SHP77 (cell line): ENCODE measurements around the gene AFAP1L1.

ENCODE experiments used
- DNase-seq, 2 experiments: peaks; one replicate each; lab custom pipeline; 2025; lab: John Stamatoyannopoulos, UW

Gene AFAP1L1

DNA sequence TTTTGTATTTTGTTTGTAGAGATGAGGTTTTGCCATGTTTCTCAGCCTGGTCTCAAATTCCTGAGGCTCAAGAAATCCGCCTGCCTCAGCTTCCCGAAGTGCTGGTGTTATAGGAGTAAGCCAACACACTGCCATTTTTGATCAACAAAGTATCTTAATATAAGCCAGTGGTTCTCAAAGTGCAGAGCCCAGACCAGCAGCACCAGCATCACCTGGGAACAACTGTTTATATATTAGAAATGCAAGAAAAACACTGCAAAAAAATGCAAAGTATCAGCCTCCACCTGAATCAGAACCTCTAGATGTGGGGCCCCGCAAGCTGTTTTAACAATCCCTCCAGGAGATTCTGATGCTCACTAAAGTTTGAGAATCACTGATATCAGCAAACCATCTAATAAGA is 101.3 kb downstream of the AFAP1L1 start:
- DNase-seq, result no peak

DNA sequence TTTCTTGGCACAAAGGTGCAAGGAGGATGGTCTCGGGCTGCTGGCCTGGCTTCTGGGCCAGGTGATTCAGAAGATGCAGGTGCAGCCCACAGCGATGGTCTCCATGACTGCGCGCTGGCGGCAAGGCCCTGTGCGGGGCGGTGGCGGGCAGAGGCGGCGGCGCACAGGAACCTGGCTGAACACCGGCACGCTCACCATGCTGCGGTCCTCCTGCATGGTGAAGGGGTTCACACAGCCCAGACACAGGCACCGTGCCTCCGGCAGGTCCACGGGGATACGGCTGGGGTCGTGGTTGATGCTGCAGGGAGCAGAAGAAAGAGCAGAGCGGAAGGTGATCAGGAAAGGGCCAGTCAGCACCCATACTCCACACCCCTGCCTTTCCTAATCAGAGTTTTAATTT is 102.6 kb downstream of the AFAP1L1 start:
- DNase-seq, result no peak

DNA sequence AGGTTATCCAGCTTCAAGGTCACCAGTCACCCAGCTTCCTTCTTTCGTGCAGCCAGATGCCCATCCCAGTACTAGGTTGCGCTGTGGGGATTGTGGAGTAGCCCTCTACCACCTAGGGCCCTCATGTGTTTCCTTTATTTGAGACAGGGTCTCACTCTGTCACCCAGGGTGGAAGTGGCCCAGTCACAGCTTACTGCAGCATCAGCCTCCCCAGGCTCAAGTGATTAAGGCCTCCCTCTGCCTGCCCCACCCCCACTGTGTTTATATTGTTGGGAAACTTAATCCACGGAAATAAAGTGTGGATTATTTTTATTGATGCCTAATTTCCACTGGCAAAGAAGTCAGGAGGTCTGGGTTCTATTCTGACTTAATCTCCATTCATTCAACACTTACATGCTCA is 103.1 kb downstream of the AFAP1L1 start:
- DNase-seq, result no peak

DNA sequence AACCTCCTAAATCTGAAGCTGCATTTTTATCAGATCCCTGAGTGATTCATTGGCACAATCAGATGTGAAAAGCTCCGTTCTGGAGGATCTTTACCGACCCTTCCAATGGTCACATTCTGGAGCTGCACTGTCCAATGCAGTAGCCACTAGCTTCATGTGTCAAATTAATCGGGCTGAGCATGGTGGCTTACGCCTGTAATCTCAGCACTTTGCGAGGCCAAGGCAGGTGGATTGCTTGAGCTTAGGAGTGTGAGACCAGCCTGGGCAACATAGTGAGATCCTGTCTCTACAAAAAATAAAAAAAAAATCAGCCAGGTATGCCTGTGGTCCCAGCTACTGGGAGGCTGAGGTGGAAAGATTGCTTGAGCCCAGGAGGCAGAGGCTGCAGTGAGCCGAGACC is 103.8 kb downstream of the AFAP1L1 start:
- no peak for DNase-seq

DNA sequence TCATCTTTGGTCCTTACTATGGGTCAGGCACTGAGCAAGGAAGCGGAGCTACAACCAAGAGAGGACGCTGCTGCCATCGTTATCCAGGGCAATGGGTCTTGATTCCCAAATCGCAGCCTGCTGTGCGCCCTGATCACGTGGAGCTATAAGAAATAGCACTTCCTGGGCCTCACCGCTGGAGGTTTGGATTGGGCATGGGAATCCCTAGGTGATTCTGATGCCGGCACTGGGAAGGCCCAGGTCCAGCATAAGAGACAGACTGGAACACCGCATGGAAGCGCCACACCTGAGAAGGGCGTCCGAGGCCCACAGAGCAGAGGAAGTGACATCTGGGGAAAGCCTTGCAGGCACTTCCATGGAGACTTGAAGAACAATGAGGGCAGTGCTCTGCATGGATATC is 104.4 kb downstream of the AFAP1L1 start:
- DNase-seq, result no peak

DNA sequence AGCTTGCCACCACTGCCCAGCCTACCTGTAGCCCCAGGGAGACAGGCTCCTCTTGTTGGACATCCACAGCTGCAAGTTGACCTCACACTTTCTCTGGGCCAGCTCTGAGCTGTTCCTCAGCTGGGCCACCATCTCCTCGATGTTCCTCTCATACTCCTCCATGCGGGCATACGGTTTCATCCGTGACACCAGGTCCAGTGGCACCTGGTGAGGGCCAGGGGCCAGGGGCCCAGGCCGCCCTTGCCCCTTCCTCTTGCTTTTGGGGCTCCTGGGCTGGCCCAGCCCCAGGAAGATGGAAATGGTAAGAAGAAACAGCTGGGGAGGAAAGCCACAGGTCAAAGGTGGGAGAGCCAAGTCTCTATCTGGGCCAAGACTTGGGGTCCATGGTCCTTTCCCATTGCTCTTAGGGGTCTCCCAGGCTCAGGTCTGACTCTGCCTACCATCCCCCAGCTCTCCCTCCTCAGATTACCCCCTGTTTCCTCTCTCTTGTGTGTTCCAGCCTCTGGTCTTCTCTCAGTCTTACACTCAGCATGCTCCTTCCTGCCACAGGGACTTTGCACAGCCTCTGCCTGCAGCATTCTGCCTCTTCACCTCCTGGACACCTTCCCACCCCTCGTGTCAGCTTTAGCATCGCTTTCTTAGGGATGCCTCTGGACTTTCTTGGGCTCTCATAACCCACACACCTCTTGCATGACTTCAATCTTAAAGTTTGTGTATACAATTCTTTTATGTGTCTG is 105.2 kb downstream of the AFAP1L1 start:
- DNase-seq, result no peak

DNA sequence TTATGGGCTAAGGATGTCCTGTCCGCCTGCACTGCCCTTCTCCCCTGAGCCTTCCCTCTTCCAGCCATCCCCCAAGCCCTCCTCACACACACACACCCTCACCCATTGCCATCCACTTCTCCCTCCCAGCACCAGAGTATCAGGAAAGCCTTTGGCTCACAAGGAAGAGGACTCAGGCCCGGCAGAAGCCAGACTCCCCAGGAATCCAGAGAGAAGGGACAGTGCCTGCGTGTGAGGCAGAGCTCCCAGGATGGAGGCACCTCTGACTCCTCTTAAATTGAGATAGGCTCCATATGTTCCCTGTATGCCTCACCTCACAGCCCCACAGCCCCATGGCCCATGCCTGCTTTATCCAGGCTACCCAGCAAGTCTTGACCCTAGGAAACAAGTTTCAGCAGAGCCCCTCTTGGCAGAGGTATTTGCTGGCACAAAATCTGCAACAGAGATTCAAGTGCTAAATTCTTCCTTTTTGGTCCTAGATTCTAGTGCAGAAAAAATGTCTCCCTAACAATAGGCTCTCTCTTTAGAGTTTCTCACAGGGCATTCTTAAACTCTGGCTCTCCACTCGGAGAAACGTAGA is 106.7 kb downstream of the AFAP1L1 start:
- DNase-seq, result no peak

DNA sequence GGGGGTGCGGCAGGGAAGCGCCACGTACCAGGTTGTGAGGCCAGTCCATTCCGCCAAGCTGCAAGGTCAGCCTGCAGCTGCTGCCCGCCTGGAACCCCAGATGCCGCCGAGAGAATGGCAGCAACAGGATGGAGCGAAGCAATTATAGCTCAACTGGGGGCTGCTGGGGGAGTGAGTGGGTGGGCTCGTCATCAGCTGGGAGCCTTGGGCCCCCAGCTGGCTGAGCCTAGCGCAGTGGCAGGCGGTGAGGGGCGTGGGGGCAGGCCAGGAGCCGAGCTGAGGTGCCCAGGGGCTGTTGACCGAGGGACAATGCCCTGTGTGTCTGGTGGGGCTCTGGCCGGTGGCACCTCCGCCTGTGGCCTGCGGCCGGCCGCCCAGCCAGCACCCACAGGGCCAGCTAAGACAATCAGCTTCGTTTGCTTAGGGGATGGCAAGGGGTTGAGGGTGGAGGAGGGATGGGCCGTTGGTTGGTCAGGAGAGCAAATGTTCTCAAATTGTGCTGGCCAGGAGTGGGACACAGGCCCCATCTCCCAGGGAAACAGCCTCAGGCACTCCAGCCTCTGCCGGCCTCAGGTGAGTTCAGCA is 107.6 kb downstream of the AFAP1L1 start, which contains the start of gene IL17B:
TSS of gene IL17B (minus strand) at position 116 of the 585 bp plus-strand sequence. CDS start at position 49, 67 bp downstream.
- peak in 1 of 2 experiments; percentile 26 for DNase-seq

DNA sequence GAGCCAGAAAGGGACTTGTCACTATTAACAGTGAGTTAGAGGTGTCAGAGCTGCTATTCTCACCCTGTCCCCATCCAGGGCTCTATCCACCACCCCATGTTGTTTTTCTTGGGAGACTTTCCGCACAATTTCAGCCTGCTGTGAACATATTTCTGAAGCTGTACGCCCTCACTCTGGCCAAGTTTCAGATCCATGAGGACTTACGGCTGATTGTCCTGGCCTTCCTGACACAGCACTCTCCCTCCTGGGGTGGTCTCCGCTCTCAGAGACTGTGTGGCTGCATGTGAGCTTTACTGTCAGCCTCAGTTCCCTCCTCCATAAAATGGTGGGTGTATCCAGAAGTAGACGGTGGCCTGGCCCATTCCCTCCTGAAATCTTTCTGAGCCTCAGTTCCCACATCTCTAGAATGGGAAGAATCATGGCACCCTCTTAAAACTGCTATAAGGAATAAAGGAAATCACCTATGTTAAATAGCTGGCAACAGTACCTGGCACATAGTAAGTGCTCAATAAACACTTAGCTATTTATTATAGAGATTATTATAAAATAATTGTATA is 108.2 kb downstream of the AFAP1L1 start:
- no peak for DNase-seq

DNA sequence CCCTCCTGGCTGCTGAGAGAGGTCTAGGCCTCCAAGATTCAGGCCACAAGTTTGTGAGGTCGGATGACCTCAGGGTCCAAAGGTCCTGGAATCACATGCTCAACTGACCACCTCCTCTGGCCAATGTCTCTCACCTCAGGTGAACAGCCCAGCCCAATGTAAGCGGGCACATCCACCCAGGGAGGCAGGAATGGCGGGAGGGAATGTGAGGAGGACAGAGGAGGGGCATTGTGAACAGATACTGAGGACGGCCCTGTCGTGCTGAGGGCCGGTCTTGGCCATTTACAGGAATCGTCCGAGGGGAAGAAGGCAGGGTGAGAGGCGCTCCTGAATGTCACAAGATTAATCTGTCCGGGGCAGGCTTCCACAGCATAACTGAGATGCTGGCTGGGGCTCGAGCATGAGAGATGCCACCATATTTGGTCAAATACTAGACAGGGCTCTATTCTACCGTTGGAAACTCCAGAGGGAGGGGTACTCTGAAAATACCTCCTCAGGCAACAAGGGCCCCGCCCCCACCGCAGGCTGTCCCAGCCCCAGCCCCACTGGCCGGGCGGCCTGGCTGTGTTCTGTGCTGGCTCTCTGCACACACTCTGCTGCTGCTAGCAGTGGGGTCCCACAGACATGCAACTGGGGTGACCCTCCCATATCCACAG is 108.9 kb downstream of the AFAP1L1 start:
- no peak for DNase-seq

DNA sequence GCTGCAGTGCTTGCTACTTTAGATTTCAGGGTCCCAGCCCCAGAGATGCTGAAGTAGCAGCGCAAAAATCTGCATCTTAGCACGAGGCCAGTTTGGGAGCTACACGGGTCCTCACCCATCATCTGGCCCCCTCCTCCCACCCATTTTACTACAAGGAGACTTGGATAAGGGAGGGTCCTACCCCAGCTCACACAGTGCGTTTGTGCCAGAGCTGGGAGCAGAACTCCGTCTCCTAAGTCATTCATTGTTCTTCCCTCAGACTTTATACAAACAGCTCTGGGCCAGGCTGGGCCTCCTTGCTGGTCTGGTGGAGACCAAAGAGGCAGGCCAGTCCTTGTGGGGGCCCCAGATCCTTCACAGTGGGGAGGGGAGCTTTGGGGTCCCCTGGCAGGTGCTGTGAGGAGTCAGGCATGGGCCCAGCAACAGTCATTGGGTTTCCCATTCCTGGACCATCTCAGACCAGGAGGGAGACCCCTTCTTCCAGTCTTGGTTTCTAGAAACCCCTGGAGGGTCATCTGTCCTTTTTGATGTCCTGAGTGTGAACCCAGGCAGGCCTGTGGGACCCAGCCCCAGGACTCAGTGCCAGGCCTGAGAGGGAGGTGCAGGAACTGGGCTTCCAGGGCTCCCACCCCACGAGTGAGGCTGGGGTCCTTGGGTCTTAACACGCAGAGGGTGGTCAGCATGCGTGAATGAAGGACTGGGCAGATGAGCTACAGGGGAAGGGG is 109.8 kb downstream of the AFAP1L1 start:
- DNase-seq, result no peak

DNA sequence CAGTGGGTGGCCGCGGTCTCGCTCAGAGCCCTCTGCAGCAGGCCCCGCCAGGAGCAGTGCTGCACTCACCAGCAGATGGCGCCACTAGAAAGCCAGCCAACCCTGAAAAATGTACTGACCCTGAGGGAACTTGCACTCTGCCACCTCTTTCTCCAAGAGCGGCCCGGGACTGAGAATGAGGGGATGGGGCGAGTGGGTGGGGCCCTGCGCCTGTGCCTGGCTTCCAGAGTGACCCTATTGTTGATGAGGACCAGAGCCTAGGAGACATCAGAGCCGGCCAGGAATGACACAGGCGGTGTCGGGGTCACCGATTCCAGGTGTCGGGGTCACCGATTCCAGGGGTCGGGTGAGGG is 110.3 kb downstream of the AFAP1L1 start:
- DNase-seq, result peak; percentile 12 to 29

DNA sequence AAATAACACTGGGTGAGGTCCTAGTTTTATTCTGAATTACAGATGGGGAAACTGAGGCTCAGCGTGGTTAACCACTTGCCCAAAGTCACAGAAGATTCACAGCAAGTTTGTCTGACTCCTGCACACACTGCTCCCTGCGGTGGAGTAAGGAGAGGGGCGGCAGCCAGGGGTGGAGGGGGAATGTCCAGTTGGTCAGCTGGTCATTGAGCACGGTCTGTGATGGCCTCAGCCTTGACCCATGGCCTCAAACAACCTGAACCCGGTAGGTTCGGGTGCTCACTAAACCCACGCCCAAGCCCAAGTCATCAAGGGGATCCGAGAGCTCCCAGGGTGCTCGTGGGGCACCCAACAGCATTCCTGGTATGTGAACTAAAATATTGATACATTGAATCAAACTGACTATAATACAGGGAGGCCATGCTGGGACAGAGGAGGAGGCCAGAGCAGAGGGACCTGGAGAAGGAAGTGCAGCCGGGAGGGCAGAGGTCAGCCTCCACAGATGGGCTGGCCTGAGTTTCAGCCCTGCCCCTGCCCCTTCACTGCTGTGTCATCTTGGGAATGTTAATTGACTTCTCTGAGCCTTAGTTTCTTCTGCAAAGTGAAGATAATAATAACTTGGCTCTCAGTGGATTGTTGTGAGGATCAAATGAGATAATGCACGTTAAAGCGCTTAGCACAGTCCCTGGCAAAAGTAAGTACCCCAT is 111.0 kb downstream of the AFAP1L1 start:
- DNase-seq, result no peak

DNA sequence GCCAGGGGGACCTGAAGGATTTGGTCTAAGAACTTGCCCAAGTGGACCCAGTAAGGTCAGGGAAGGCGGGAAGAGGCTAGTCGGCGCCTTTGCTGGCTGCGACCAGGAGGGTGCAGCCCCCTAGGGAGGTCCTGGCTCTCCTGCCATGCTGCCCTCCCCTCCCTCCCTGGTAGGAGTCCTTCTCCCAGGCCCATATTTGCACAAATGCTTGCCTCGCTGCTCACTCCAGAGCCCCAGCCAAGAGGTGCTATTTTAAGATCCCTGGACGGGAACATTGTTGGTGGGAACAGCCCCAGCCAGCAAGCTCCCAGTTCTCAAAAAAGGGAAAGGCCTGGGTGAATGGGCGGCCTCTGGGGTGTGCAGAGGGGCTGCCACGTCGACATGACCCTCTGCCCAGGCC is 111.7 kb downstream of the AFAP1L1 start:
- no peak for DNase-seq

DNA sequence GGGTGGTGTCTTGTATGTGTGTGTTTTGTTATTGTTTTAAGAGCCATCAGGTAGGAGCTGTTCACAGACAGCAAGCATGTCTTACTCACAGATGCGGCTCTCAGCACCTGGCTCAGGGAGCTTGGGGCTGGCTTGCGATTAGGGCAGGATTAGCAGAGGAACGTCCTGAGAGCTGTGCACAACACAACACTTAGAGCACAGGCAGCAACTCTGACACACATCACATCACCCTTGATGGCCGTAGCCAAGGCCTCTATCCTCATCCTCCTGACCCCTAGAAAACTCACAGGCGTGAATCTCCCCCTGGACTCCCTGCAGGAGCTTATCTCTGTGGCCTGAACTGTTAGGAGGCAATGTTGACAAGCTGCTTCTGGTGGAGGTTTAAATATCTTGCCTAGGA is 114.5 kb downstream of the AFAP1L1 start:
- no peak for DNase-seq

DNA sequence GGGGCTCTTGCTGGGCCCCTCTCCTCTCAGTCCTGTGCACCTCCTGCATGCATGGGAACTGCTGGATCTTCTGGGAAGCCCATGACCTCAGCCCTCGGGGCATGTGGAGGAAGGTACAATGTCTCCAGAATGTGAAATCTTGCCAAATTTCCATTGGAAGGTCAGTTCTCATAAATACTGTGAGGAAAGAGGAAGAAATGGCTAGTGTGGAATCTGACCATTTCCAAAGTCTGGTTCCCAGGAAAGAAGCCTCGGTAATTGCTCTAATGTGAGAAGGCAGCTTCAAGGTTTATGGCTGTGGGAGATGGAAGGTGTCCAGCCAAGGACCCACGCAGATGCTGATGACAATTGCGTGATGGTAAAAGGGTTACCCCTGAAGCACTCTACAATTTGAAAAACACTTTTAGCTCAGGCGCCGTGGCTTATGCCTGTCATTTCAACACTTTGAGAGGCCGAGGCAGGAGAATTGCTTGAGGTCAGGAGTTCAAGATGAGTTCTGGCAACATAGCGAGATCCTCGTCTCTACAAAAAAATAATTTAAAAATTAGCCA is 115.5 kb downstream of the AFAP1L1 start:
- no peak for DNase-seq

DNA sequence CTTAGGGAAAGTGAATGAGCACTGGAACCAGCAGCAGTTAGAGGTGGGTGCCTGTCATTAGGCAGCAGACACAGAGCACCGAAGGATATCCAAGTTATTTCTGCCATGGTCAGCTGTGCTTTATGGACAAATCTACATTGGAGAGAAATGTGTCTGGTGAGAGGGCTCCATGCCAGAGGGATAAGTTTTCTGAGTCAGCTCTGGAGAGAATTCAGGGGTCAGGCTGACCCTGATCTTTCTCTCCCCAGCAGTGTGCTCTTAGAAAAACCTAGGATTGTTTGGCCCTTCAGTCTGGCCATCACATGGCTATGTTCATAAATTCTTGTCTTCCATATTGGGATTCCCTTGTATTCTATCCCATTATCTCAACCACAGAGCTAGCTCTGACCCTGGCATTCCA is 116.3 kb downstream of the AFAP1L1 start:
- DNase-seq, result no peak

DNA sequence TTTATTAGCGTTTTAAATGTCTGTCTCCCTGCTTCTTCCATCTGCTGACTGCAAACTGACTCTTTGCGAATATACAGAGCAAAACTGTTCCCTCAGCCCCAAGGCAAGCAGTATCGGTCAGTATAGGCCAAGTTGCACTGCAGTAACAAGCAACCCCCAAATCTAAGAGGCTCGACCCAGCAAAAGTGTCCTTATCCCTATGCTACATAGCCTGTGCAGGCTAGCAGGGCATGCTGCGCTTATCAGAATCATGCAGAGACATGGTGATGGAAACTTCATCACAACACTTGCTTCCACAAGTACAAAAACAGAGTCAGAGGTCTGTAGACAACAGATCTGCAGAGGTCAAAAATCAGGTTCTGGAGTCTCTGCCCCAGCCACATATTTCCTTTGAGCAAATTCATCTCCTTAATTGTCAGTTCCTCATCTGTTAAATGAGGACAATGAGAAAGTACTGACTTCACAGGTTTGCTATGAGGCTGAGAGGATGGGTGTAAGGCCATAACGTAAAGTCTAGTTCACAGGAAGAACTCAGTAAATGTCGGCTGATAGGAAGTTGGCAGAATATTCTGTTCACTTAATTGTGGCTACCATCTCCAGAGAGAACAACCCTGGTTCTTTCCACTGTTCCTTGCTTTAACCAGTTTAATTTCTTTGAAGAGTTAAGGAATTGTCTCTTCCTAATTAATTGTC is 117.0 kb downstream of the AFAP1L1 start:
- DNase-seq, result no peak

DNA sequence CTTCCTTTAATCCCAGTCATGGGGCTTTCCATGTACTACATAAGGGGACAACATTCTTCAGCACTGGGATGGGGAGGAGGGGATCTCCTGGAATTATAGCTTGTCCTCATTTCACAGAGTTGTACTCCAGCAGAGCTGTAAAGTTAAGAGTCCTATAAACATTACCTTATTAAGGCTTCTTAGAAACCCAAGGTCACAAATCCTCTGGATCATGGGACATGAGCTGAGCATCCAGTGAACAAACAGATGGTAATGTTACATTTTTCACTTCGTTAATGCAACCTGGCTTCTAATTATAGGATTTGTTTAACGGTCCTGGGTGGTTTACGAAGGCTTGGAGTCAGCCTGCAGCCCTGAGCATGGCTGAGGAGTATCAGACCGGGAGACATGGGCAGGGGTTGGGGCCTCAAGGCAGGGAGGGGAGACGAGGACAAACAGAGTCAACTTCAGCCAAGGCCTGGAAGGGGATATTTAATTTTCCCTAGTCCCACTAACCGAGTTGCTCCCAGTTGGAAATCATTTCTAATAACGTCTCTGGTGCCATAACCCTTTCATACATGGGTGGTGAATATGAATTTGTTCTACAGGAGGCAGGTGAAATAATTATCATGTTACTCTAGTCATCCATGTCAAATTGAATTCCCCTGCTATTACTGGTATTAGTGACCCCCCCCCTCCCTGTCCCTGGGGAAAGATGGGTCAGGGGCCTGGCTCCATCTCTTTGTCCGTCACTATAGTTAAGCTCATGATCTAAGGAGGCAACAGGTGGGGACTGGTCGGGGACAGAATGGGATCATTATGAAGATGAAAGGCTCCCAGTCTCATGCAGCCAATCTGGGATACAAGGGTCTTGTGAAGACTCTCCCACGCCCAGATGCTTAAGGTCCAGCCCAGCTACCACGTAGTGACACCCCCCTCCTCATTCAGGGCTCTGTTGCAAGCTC is 118.2 kb downstream of the AFAP1L1 start:
- DNase-seq, result no peak
